Memory B cell (primary cell): ENCODE results near the gene B4GALT6.
"Not testable (repeated sequence)": the region's sequence is repeated elsewhere in the genome, so short reads cannot be mapped to it uniquely, and the experiment has no call there.

Source experiments
- ATAC-seq: fragments of 150-1000 bp; cut with Tn5 transposase; 2 replicates; pipeline ENCODE4 v1.10.0; 2021; ENCODE audit warnings: low read depth, mild to moderate bottlenecking, moderate library complexity
- DNase-seq, 2 donors: peaks; one replicate each; pipeline ENCODE4 v3.0.0; 2022; ENCODE audit warnings: low spot score in 2 of 2
- H3K27ac Mint-ChIP-seq: one replicate; pipeline ENCODE4 v1.8.0; 2022; ENCODE audit warnings: mild to moderate bottlenecking, moderate library complexity, mixed read lengths
- H3K27me3 Mint-ChIP-seq: one replicate; pipeline ENCODE4 v1.8.0; 2022; ENCODE audit warnings: mixed read lengths
- H3K36me3 Mint-ChIP-seq: one replicate; pipeline ENCODE4 v1.8.0; 2022; ENCODE audit warnings: mild to moderate bottlenecking, mixed read lengths
- H3K4me1 Mint-ChIP-seq: one replicate; pipeline ENCODE4 v1.8.0; 2022; ENCODE audit warnings: mixed read lengths
- H3K4me3 Mint-ChIP-seq: one replicate; pipeline ENCODE4 v1.8.0; 2022; ENCODE audit warnings: mild to moderate bottlenecking, moderate library complexity, mixed read lengths
- H3K9me3 Mint-ChIP-seq: one replicate; pipeline ENCODE4 v1.8.0; 2022; ENCODE audit warnings: mixed read lengths

The B4GALT6 gene, protein sequence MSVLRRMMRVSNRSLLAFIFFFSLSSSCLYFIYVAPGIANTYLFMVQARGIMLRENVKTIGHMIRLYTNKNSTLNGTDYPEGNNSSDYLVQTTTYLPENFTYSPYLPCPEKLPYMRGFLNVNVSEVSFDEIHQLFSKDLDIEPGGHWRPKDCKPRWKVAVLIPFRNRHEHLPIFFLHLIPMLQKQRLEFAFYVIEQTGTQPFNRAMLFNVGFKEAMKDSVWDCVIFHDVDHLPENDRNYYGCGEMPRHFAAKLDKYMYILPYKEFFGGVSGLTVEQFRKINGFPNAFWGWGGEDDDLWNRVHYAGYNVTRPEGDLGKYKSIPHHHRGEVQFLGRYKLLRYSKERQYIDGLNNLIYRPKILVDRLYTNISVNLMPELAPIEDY

DNA sequence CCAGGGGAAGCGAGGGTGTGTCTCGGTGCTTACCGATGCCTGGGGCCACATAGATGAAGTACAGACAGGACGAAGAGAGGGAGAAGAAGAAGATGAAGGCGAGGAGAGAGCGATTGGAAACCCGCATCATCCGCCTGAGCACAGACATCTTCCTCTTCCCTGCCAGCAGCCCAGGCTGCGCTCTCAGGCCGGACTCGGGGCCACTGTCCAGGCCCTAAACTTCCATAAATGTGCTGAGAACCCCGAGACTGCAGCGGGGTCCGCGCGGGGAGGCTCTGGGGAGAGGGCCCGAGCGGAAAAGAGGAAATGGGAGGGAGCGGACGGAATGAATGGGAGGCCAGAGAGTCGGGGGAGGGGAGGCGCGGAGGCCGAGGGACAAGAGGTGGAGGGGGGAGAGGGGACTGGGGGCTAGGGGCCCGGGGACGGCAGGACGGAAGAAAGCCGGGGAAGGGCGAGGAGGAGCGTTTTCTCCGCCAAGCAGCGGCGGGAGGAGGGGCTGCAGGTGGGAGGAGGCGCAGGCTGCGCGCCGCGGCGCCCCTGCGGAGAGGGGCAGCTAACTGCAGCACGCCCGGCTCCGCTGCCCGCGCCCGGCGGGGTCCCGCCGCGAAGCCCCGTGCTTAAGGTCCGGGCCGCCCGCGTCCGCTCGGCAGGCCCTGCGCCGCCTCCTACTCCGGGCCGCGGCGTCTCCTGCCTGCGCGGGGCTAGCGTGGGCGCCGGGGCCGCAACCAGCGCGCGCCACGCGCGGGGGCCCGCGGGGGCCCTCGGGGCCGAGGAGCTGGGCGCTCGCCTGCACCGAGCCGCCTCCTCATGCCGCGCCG lies at the start of gene B4GALT6:
Gene B4GALT6 (minus strand): TSS at position 303 of the 818 bp plus-strand sequence. CDS start 155 bp downstream, at position 148.
- peak; percentile 35 for ATAC-seq
- Mint-ChIP-seq H3K4me1 (peaks cover 10% of the 10 kb centered on the region), H3K36me3 (no peaks in the 10 kb centered on the region), H3K27ac (peak within 1 kb of the TSS; percentile 86), H3K4me3 (peak within 1 kb of the TSS; percentile 96), H3K27me3 (peaks cover 17% of the 10 kb centered on the region), H3K9me3 (no peaks in the 10 kb centered on the region)
- peak in 1 of 2 donors; percentile 22 for DNase-seq

DNA sequence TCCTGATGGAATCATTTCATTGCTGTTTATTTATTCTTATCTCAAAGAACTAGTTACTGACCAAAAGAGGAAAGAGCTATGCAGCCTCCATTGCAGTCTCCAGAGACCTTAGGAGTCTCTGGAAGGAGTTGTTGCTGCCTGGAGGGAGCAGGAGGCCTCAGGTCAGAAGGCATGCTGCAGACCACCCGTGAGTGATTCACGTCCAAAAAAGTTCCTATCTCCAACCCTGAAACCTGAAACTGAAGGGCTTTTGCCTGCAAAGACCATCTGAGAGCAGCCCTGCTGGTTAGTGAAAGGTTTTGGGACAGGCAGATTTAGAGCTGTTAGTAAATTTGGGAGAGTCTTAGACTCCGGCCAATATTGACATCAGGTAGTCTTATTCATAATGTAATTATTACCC lies 47.2 kb upstream of the B4GALT6 start:
- no peak overlapping the region for H3K4me3 Mint-ChIP-seq
- ATAC-seq, result no peak
- no peaks in the 10 kb centered on the region for H3K4me1 Mint-ChIP-seq
- peaks cover 2% of the 10 kb centered on the region for H3K36me3 Mint-ChIP-seq
- H3K27me3 Mint-ChIP-seq, result peaks cover 6% of the 10 kb centered on the region
- H3K27ac Mint-ChIP-seq, result no peak overlapping the region
- no peak for DNase-seq
- H3K9me3 Mint-ChIP-seq, result peaks cover 4% of the 10 kb centered on the region

DNA sequence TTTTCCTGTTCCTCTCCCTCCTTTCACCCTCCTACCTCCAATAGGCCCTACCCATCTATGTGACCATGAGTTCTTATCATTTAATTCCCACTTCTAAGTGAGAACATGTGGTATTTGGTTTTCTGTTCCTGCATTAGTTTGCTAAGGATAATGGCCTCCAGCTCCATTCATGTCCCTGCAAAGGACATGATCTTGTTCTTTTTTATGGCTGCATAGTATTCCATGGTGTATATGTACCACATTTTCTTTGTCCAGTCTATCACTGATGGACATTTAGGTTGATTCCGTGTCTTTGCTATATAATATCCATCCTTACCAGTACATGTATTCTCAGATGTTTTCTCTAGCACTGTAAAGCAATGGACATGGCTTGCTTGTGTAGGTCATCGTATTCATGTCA lies 44.8 kb upstream of the B4GALT6 start:
- H3K27ac Mint-ChIP-seq, H3K9me3 Mint-ChIP-seq, H3K4me3 Mint-ChIP-seq, ATAC-seq, H3K36me3 Mint-ChIP-seq, H3K4me1 Mint-ChIP-seq, DNase-seq: not testable (repeated sequence)
- H3K27me3 Mint-ChIP-seq, result peaks cover 13% of the 10 kb centered on the region

DNA sequence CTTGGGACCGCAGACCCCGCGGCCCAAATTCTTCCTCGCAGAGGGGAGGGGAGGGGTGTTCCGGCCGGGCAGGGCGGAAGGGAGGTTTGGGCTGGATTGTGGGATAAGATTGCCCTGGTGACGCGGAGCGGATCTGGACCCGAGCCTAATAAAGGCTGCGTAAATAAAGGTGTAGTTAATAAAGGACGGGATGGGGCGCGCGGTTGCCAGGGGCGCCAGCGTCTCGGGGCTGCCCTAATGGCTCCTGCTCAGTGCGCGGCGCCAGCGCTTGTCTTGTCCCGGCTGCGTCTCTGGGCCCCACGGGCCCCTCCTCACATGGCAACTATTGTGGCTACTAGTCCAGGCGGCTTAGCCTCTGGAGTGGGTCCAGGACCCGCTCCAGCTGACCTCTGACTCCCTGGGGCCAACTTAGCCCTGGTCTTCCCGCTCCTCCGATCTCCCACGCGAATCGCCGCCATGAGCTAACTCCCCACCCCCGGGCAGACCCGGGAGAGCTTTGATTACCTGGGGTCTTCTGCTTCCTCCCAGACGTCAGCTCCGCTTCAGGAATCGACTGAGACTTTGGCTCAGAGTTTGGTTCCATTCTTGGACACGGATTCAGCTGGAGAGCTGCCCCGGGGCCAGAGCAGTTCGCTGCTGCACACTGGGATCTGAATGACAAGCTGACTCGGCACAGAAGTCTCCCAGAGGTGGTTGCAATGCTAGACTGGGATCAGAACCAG lies 39.8 kb upstream of the B4GALT6 start:
- H3K36me3 Mint-ChIP-seq, result no peaks in the 10 kb centered on the region
- H3K27me3 Mint-ChIP-seq, result peaks cover 15% of the 10 kb centered on the region
- H3K4me1 Mint-ChIP-seq, result no peaks in the 10 kb centered on the region
- H3K27ac Mint-ChIP-seq, result no peak overlapping the region
- peak overlapping the region; percentile 48 for H3K4me3 Mint-ChIP-seq
- no peak for DNase-seq
- H3K9me3 Mint-ChIP-seq, result peaks cover under 1% of the 10 kb centered on the region
- ATAC-seq, result no peak

DNA sequence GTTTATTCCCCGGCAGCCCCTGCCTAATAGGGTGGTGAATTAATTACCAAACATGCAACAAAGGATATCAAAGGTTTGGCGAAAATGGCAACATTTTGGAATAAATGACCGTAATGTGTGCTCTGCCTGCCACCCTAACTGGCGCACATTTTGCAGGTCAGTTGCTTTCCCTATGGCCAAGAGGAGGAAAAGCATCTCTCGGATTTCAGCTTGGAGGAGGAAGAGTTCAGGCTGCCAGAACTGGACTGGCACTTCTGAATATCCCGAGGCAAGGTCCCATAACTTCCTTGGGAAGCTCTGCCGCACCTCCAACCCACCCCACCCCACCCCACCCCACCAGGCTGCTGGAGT lies 39.2 kb upstream of the B4GALT6 start:
- H3K4me3 Mint-ChIP-seq, result no peak overlapping the region

DNA sequence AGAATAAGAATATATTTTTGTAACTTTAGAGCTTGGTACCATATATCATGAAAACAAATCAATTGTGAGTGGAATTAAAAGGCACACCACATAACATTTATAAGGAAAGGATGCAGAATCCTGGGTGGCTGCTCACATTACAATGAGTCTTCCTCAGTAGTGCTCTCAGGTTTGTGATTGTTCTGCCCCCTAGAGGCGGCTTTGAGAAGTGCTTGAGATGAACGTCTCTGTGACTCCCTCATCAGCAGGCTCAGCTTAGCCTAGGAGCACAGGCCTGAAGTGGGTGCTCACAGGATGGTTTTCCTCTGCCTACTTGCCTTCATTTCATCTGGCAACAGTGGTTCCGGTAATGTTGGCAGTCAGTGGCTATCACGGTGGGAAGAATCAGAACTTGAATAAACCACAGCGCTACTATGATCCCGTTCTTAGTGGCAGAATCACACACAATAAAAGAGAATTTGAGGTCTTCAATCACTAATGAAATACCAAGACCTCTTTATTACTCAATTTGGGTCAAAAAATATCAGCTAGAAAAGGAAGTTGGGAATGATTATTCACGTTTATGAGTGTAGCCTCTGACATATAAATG lies 38.1 kb upstream of the B4GALT6 start:
- Mint-ChIP-seq H3K27ac (no peak overlapping the region), H3K27me3 (peaks cover 13% of the 10 kb centered on the region), H3K4me1 (no peaks in the 10 kb centered on the region), H3K4me3 (no peak overlapping the region), H3K36me3 (no peaks in the 10 kb centered on the region), H3K9me3 (peaks cover 4% of the 10 kb centered on the region)
- peak; percentile 62 to 68 for DNase-seq
- peak; percentile 83 for ATAC-seq

More for the DNA sequence above, 39.2 kb upstream of the B4GALT6 start:
- Mint-ChIP-seq H3K9me3 (peaks cover 4% of the 10 kb centered on the region), H3K4me1 (no peaks in the 10 kb centered on the region), H3K27me3 (peaks cover 15% of the 10 kb centered on the region), H3K36me3 (no peaks in the 10 kb centered on the region), H3K27ac (no peak overlapping the region)
- ATAC-seq (no peak), DNase-seq (no peak)

DNA sequence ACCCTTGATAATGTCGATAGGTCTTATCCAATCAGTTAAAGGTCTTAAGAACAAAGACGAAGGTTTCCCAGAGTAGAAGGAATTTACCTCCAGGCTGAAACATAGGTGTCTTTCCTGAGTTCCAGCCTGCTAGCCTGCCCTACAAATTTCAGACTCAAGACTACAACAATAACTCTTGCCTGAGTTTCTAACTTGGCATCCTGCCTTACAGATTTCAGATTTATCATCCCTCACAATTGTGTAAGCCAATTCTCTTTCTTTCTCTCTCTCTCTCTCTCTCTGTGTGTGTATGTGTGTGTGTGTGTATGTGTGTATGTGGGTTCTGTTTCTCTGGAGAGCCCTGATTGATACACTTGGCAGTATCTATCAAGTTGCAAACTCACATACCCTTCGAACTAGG lies 37.2 kb upstream of the B4GALT6 start:
- no peak overlapping the region for H3K4me3 Mint-ChIP-seq
- ATAC-seq (no peak), DNase-seq (no peak)
- H3K27ac Mint-ChIP-seq, result no peak overlapping the region
- peaks cover 4% of the 10 kb centered on the region for H3K9me3 Mint-ChIP-seq
- H3K36me3 Mint-ChIP-seq, result no peaks in the 10 kb centered on the region
- H3K4me1 Mint-ChIP-seq, result no peaks in the 10 kb centered on the region
- H3K27me3 Mint-ChIP-seq, result peaks cover 12% of the 10 kb centered on the region

DNA sequence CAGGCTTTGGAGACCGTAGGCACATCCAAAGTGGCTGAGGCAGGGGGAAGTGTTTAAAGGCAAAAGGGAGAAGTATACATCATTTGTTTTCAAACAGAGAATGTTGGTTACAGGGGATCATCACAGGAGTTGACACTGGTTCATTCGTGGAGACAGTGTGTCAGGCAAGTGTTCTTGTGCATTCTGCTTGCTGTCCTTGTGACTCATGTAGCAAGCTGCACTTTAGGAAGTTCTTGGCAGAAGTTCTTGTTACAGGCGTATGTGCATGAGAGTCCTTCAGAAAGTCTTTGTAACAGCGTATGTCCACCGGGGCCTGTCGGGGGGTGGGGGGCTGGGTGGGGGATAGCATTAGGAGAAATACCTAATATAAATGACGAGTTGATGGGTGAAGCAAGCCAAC lies 36.5 kb upstream of the B4GALT6 start:
- H3K9me3 Mint-ChIP-seq, result peaks cover 4% of the 10 kb centered on the region
- H3K4me3 Mint-ChIP-seq, result no peak overlapping the region
- no peak overlapping the region for H3K27ac Mint-ChIP-seq
- no peaks in the 10 kb centered on the region for H3K4me1 Mint-ChIP-seq
- H3K36me3 Mint-ChIP-seq, result no peaks in the 10 kb centered on the region
- peaks cover 11% of the 10 kb centered on the region for H3K27me3 Mint-ChIP-seq
- DNase-seq (no peak), ATAC-seq (no peak)

DNA sequence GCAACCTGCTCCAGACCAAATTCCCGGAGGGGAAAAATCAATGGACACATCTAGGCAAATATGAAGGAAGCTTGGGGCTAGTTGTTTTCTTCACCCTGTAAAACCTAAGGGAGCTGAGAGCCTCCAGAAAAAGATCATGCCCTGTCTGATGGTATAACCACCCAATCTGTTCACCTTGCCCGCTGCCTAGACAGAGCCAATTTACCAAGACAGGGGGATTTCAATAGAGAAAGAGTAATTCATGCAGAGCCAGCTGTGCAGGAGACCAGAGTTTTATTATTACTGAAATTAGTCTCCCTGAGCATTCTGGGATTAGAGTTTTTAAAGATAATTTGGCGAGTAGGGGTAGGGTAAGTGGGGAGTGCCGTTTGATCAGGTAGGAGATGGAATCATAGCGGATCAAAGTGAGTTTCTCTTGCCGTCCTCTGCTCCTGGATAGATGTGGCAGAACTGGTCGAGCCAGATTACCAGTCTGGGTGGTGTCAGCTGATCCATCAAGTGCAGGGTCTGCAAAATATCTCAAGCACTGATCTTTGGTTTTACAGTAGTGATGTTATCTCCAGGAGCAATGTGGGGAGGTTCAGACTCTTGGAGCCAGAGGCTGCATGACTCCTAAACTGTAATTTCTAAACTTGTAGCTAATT lies 35.1 kb upstream of the B4GALT6 start:
- DNase-seq, result no peak
- Mint-ChIP-seq H3K36me3 (no peaks in the 10 kb centered on the region), H3K4me3 (no peak overlapping the region), H3K27ac (no peak overlapping the region), H3K9me3 (peaks cover 4% of the 10 kb centered on the region), H3K4me1 (no peaks in the 10 kb centered on the region), H3K27me3 (peaks cover 7% of the 10 kb centered on the region)
- ATAC-seq, result no peak

DNA sequence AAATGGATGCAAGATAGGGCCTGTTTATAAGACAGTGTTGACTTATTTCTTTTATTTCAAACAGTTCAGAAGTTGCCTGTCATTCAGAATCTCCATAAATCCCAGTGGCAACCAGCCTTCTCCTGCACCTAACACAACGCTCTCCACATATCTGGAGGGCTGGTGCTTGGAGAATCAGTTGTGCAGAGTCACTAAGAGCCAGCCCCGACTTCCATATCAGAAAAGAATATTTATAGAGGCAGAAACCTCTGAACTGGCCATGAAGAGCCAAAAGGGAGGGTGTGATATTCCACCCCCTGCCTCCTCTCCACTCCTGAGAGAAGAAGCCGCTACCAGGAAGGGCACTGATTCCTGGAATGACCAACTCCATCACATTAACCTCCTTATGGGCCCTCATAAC lies 34.0 kb upstream of the B4GALT6 start:
- no peak for DNase-seq
- H3K9me3 Mint-ChIP-seq, result peaks cover 4% of the 10 kb centered on the region
- no peaks in the 10 kb centered on the region for H3K4me1 Mint-ChIP-seq
- no peak overlapping the region for H3K4me3 Mint-ChIP-seq
- no peak overlapping the region for H3K27ac Mint-ChIP-seq
- peaks cover 3% of the 10 kb centered on the region for H3K27me3 Mint-ChIP-seq
- no peak for ATAC-seq
- no peaks in the 10 kb centered on the region for H3K36me3 Mint-ChIP-seq

DNA sequence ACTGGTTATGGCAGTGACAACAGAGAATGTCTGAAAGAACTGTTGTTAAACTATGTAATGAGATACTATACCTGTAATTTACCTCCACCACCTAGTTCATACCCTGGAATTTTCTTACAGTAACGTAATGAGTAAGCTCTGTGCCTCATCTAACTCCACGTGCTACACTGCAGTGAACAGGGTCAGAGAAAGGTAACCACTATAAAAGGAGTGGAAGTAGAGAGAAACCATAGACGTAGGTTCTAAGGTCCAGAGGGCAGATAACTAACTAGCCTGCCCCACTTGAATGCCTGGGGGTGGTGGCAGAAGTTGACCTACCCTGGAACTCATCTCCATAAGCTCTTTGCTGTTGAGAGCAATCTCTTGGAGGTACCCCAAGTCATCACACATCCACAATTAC lies 32.0 kb upstream of the B4GALT6 start:
- H3K36me3 Mint-ChIP-seq, result no peaks in the 10 kb centered on the region
- ATAC-seq (no peak), DNase-seq (no peak)
- peaks cover 4% of the 10 kb centered on the region for H3K9me3 Mint-ChIP-seq
- no peak overlapping the region for H3K27ac Mint-ChIP-seq
- H3K4me1 Mint-ChIP-seq, result no peaks in the 10 kb centered on the region
- H3K4me3 Mint-ChIP-seq, result no peak overlapping the region
- no peaks in the 10 kb centered on the region for H3K27me3 Mint-ChIP-seq

DNA sequence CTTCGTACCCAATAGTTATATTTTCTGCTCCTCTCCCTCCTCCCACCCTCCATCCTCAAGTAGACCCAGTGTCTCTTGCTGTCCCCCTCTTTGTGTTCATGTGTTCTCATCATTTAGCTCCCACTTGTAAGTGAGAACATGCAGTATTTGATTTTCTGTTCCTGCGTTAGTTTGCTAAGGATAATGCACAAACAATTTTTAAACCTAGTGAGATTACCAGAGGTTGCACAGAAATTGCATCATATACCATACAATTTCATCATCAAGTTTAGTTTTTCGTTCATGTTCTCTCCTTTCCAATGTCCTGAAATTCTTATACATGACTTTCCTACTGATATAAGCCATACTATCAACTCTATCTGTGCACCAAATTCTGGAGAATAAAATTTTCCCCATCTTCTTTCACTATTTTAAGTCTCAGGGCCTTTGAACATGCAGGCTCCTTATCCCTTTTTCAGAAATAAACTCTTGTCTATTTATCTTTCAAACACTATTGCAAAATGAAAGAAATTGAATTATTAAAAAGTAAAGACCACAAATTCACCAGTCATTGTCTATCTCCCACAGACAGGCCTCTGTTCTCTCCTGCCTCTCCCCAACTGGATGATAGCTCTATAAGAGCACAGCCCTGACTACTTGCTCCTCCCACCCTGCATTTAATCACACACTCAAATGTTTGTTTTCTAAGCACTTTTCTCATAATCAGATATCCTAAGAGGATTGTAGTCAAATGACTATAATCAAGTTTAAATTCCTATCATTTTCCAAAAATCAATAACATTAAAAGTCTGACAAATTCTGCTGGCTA lies 27.2 kb upstream of the B4GALT6 start:
- no peaks in the 10 kb centered on the region for H3K9me3 Mint-ChIP-seq
- no peak overlapping the region for H3K4me3 Mint-ChIP-seq
- no peaks in the 10 kb centered on the region for H3K4me1 Mint-ChIP-seq
- DNase-seq, result no peak
- peaks cover 1% of the 10 kb centered on the region for H3K27me3 Mint-ChIP-seq
- no peak for ATAC-seq
- H3K36me3 Mint-ChIP-seq, result no peaks in the 10 kb centered on the region
- H3K27ac Mint-ChIP-seq, result no peak overlapping the region

DNA sequence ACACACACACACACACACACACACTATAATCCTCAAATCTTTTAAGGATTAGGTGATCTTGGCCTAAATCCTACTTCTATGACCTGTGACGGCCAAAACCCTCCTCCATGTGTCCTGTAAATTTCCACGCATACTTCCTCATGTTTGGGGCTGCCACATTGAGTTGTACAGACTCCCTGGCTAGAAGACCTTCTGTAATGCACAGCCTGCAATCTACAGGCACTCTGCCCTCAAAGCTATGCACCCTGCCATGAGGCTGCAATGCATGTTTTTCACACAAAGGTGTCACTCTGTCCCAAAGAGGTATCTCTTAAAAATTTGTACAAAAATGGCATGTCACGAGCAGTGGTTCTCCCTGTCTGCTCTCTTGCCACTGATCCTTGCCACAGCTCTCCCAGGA lies 26.4 kb upstream of the B4GALT6 start:
- Mint-ChIP-seq H3K4me1 (no peaks in the 10 kb centered on the region), H3K27ac (no peak overlapping the region), H3K27me3 (peaks cover 1% of the 10 kb centered on the region), H3K9me3 (no peaks in the 10 kb centered on the region), H3K4me3 (no peak overlapping the region), H3K36me3 (no peaks in the 10 kb centered on the region)
- ATAC-seq (peak; percentile 35), DNase-seq (no peak)
